Measurements from ENCODE around the gene LDB3. TPM values are rescaled to one million over a fixed set of nuclear protein-coding genes. Genes with fewer than 3 reads are reported as not detected.

The LDB3 gene
- polyA plus RNA-seq, 1 donor (not counting 4 experiments of a cell fraction or from before 2014, with no cell fraction given) = 0.01 TPM

DNA sequence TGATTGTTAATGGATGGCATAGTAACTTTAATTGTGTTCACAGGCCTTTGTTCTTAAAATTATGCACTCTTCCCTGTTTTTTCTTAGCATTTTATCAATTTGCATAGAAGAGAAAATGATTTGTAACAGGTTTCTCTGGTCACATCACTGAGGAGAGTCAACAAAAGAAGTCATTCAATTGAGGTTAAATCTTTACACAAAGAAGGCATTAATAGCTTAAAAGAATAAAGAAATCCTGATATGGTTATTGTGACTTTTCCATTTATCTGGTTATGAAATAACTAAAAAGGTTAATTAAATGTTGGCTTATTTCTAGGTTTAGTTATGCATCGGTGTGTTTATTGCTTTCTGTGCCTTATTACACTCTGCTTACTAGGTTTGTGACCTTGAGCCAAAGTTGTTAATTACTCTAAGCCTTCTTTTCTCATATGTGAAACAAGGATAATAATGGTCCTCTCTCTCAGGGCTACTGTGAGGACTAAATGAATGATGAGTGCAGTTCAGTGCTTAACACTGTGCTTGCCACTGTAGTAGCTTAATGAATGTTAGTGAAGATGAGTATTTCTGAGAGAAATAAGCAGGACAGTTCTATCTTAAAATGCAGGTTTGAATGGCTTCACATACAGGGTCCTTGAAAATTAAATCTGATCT, 100.2 kb downstream of the LDB3 start:
- no peak overlapping the region for H3K4me2 ChIP-seq (ENCODE audit: control insufficient read depth, extremely low read depth, insufficient read depth, low read depth, low read length)
- H4K20me1 ChIP-seq (ENCODE audit: control insufficient read depth, extremely low read depth, insufficient read depth, low read length) = no peaks in the 10 kb centered on the region
- dilution Hi-C loops (cut with MboI; ENCODE audit: extremely low pct_ligation_motif_present, low sequenced_read_pairs) = no loop called here
- no peaks in the 10 kb centered on the region for H3K9me3 ChIP-seq (ENCODE audit: control insufficient read depth, low read depth, low read length)
- H3K4me1 ChIP-seq (ENCODE audit: control insufficient read depth, extremely low read depth, insufficient read depth, low read length) = no peaks in the 10 kb centered on the region
- no peak for DNase-seq (ENCODE audit: low read depth, low spot score)
- no peak overlapping the region for H3K4me3 ChIP-seq (ENCODE audit: control insufficient read depth in 2 of 3, extremely low read depth in 1 of 3, insufficient read depth in 2 of 3, low read depth in 1 of 3, low read length in 3 of 3)
- H2AFZ ChIP-seq (ENCODE audit: control insufficient read depth, low read length) = no peak overlapping the region
- H3K27me3 ChIP-seq (ENCODE audit: control insufficient read depth, extremely low read depth, insufficient read depth, low read length) = no peaks in the 10 kb centered on the region
- H3K79me2 ChIP-seq (ENCODE audit: control insufficient read depth, insufficient read depth, low read length) = peaks cover 53% of the 10 kb centered on the region
- FAIRE-seq = no peak
- H3K27ac ChIP-seq (ENCODE audit: control insufficient read depth, insufficient read depth, low read length) = no peak overlapping the region
- no peak overlapping the region for H3K9ac ChIP-seq (ENCODE audit: control insufficient read depth, extremely low read depth, insufficient read depth, low read length)
- H3K36me3 ChIP-seq (ENCODE audit: control insufficient read depth in 2 of 2, extremely low read depth in 1 of 2, insufficient read depth in 2 of 2, low read length in 2 of 2) = no peaks in the 10 kb centered on the region
- H3K9me1 ChIP-seq (ENCODE audit: control insufficient read depth, extremely low read depth, insufficient read depth, low read length) = no peaks in the 10 kb centered on the region
- no peak for TF ChIP-seq EZH2 (IDR thresholded peaks at IDR 0.05; ENCODE audit: low read length)
- TF ChIP-seq, protein P1, sequence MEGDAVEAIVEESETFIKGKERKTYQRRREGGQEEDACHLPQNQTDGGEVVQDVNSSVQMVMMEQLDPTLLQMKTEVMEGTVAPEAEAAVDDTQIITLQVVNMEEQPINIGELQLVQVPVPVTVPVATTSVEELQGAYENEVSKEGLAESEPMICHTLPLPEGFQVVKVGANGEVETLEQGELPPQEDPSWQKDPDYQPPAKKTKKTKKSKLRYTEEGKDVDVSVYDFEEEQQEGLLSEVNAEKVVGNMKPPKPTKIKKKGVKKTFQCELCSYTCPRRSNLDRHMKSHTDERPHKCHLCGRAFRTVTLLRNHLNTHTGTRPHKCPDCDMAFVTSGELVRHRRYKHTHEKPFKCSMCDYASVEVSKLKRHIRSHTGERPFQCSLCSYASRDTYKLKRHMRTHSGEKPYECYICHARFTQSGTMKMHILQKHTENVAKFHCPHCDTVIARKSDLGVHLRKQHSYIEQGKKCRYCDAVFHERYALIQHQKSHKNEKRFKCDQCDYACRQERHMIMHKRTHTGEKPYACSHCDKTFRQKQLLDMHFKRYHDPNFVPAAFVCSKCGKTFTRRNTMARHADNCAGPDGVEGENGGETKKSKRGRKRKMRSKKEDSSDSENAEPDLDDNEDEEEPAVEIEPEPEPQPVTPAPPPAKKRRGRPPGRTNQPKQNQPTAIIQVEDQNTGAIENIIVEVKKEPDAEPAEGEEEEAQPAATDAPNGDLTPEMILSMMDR (optimal IDR thresholded peaks at IDR 0.05 in 1 of 3, IDR thresholded peaks at IDR 0.05 in 1 of 3, conservative IDR thresholded peaks at IDR 0.05 in 1 of 3; ENCODE audit: extremely low read depth in 1 of 3, insufficient read depth in 2 of 3, low read length in 3 of 3) = no peak

DNA sequence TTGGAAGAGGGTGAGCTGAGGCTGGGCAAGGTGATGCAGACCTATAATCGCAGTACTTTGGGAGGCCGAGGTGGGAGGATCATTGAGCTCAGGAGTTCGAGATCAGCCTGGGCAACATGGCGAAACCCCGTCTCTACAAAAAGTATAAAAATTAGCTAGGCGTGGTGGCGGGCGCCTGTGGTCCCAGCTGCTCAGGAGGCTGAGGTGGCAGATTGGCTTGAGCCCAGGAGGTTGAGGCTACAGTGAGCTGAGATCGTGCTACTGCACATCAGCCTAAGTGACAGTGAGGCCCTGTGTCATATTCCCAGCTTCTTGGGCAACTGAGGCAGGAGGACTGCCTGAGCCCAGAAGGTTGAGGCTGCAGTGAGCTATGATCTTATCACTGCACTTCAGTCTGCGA, 101.7 kb downstream of the LDB3 start:
- dilution Hi-C loops (cut with MboI; ENCODE audit: extremely low pct_ligation_motif_present, low sequenced_read_pairs) = no loop called here
- TF ChIP-seq, protein P1 (optimal IDR thresholded peaks at IDR 0.05 in 1 of 3, IDR thresholded peaks at IDR 0.05 in 1 of 3, conservative IDR thresholded peaks at IDR 0.05 in 1 of 3; ENCODE audit: extremely low read depth in 1 of 3, insufficient read depth in 2 of 3, low read length in 3 of 3) = no peak
- Histone ChIP-seq H4K20me1 (ENCODE audit: control insufficient read depth, extremely low read depth, insufficient read depth, low read length) (no peaks in the 10 kb centered on the region), H3K9me1 (ENCODE audit: control insufficient read depth, extremely low read depth, insufficient read depth, low read length) (no peaks in the 10 kb centered on the region), H3K4me1 (ENCODE audit: control insufficient read depth, extremely low read depth, insufficient read depth, low read length) (peaks cover 7% of the 10 kb centered on the region), H3K4me3 (ENCODE audit: control insufficient read depth in 2 of 3, extremely low read depth in 1 of 3, insufficient read depth in 2 of 3, low read depth in 1 of 3, low read length in 3 of 3) (no peak overlapping the region), H3K27me3 (ENCODE audit: control insufficient read depth, extremely low read depth, insufficient read depth, low read length) (no peaks in the 10 kb centered on the region), H3K27ac (ENCODE audit: control insufficient read depth, insufficient read depth, low read length) (no peak overlapping the region), H3K36me3 (ENCODE audit: control insufficient read depth in 2 of 2, extremely low read depth in 1 of 2, insufficient read depth in 2 of 2, low read length in 2 of 2) (no peaks in the 10 kb centered on the region), H3K9ac (ENCODE audit: control insufficient read depth, extremely low read depth, insufficient read depth, low read length) (no peak overlapping the region), H3K9me3 (ENCODE audit: control insufficient read depth, low read depth, low read length) (no peaks in the 10 kb centered on the region), H3K79me2 (ENCODE audit: control insufficient read depth, insufficient read depth, low read length) (peaks cover 47% of the 10 kb centered on the region), H2AFZ (ENCODE audit: control insufficient read depth, low read length) (no peak overlapping the region), H3K4me2 (ENCODE audit: control insufficient read depth, extremely low read depth, insufficient read depth, low read depth, low read length) (no peak overlapping the region)
- FAIRE-seq (no peak), DNase-seq (ENCODE audit: low read depth, low spot score) (no peak)

All from keratinocyte (primary cell).